Islet precursor cell (in vitro differentiated cells): ENCODE measurements around the gene LEMD3.

Source experiments
- DNase-seq: peaks from one replicate; pipeline ENCODE4 v3.0.0-alpha.2; 2018

Gene LEMD3

GRCh38 chr12:65170209-65170881, 962 bp downstream of the LEMD3 start:
- peak; percentile 94 for DNase-seq

- no peak for DNase-seq
Measured at GRCh38 chr12:65171073-65171472, 1.7 kb downstream of the LEMD3 start.

GRCh38 chr12:65171870-65172269, 2.5 kb downstream of the LEMD3 start:
- DNase-seq: no peak

DNA sequence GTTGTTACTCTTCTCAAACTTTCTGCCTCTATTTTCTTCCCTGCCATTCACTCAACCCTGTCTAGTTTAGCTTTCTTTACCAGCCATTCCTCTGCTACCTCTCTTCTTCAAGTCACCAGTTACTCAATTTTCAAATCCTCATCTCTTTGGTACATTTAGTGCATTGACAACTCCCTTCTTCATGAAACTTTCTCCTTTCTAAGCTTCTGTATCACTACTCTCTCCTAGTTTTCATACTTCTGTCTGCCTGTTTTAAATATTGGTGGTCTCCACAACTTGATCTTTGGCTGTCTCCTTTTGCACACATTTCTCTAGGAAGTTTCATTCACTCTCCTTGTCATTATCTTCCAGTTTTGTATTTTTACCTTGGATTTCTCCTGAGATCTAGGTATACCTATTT, 6.0 kb downstream of the LEMD3 start:
- no peak for DNase-seq

DNA sequence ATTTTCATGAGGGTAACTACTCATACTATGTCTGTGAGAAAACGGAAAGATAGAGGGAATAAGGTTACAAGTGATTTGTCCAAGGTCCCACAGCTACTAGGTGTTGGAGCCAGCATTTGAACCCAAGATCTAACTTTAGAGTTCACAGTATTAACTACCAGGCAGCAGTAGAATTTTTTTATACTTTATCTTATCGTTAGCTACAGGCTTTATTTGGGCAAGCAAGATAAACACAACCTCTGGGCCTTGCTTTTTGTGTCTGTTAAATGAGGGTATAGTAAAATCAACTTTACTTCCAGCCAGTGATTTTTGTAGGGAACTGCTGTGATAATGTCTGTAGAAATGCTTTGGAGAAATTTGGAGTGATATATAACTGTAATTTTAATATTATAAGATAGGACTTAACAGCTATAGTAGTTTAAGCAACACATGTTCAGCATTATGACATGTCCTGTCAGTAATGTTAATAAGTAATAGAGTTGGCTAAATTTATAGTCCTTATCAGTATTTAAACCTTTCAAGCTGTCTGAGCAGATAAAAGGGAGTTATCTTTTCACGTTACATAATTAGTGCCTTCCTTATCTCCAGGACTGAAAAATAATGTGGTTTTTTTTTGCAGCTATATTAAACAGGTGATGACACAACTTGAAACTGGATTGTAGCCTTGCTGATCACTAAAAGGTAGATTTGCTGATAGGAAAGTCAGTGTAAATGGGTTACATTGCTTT, 12.8 kb downstream of the LEMD3 start:
- DNase-seq: no peak

DNA sequence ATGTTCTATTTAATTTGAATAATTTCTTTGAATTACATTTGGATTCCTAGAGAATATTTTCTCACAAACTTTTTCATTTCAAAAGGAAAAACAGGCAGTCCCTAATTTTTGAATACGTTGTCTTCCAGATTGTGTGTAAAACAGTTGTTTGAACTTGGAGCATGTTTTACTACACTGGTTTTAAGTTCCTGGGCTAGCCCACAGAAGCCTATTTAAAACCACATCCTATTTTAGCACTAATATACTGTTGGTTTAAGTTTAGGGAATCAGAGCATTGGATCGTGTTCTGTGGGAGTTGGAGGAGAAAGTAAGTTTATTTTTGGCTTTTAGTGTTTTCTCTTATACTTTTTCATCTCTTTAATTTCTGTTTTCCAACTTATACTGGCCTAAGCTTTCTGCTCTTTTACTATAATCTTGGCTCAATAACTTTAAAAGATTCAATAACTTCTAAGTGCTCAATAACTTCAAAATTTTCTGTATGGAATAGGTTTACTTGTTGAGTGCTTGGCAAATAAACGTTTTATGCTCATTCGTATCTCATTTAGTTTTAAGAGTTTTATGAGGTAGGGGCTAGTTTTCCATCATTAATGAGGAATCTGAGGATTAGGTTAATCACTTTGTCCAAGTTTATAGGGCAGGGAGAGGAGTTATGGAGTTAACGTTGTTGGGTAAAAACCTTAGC, 14.9 kb downstream of the LEMD3 start:
- no peak for DNase-seq

GRCh38 chr12:65184858-65185229, 15.5 kb downstream of the LEMD3 start:
- no peak for DNase-seq

GRCh38 chr12:65187665-65188064, 18.3 kb downstream of the LEMD3 start:
- no peak for DNase-seq

GRCh38 chr12:65188179-65188701, 18.9 kb downstream of the LEMD3 start:
- no peak for DNase-seq

- no peak for DNase-seq
Measured at GRCh38 chr12:65189028-65189718, 19.8 kb downstream of the LEMD3 start.

DNA sequence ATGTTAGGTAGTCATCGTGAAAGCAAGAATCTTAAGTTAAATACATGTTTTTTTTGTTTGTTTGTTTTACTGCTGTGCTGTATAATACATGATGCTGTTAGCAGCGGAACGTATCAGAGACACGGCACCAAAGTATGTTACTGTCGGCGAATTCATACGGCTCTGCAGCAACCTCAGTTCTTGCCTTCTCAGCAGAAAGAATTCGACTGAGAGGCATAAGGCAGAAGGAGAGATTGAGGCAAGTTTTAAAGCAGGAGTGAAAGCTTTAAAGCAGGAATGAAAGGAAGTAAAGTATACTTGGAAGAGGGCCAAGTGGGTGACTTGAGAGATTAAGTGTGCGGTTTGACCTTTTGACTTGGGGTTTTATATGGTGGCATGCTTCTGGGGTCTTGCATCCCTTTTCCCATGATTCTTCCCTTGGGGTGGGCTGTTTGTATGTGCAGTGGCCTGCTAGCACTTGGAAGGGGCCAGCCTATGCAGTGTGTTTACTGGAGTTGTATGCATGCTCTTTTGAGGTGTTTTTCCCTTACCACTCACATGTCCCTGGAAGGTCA, 23.7 kb downstream of the LEMD3 start:
- DNase-seq: no peak

GRCh38 chr12:65194949-65195348, 25.6 kb downstream of the LEMD3 start:
- no peak for DNase-seq

GRCh38 chr12:65195387-65196055, 26.1 kb downstream of the LEMD3 start:
- DNase-seq: no peak

DNA sequence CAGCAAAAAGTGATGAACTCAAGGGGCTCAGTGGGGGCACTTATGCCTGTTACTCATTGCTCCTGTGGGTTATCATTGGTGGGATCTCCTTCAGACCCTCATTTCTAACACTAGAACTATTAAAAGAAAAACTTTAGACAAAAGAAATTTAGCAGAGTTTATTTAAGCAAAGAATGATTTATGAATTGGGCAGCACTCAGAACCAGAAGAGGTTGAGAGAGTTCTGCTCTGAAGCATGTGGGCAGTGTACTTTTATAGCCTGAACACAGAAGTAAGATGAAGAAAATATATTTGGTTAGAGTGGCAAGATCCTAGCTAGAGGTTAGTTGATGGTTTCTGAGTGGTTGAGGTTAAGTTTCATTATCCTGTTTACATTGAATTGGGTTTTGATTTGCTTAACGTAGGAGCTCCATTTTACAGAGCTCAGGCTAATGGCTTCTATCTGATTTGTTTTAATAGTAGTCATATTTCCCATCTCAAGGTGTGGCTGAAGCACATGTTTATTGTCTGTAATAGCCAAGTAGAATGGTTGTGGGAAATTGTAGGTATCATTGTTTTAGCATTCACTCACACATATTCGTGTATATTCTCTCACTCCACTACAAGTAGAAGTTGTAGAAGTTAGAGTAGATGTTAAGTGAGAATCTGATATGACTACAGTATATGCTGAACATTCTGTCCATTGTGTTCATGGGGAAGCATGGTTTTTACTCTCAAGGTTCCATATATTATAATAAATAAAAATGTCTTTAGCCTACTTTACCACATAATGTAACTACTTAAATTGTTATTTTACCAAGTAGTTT, 27.6 kb downstream of the LEMD3 start:
- no peak for DNase-seq

- no peak for DNase-seq
Measured at GRCh38 chr12:65199604-65200003, 30.2 kb downstream of the LEMD3 start.

GRCh38 chr12:65200007-65200665, 30.8 kb downstream of the LEMD3 start:
- DNase-seq: no peak

- no peak for DNase-seq
Measured at GRCh38 chr12:65203376-65203775, 34.0 kb downstream of the LEMD3 start.

- DNase-seq: no peak
Measured at GRCh38 chr12:65204886-65205525, 35.6 kb downstream of the LEMD3 start.

DNA sequence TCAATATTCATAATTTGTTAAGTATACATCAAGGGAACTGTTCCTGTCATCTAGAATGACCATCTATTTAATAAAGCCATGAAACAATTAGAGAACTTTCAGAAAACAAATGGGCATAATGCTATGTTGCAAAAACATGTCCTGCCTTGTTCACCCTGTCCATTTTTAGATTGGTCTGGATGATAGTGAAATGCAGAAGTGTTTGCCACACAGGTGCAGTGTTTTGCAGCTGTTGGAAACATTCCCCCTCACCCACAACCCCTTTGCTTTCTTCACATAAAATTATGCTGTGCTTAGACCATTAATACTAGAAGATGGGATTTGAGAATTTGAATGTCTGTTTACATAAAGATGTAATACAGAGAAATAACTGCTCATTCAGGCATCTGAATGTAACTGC, 36.5 kb downstream of the LEMD3 start:
- DNase-seq: no peak

DNA sequence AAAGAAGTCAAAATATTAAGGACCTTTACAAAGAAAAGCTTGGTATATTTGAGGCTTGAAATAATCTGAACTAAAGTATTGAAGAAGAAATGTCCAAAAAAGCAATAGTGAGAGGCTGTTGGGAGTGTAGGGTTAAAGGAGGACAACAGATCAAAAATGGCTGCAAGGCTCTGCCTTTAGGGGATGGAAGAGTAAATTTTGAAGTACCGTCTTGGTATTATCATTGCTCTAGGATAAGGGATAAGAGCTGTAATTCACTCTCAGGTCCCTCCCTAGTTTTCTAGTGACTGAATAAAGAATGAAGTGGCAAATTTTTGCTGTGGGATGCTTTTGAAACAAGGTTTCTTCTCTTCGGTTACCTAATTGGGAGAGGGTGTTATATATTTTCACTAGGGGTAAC, 38.7 kb downstream of the LEMD3 start:
- DNase-seq: no peak
